Erythroblast (primary cell): ENCODE data around the gene RFK.

Experiments used
- GATA1 ChIP-seq: IDR thresholded peaks from 2 replicates; pipeline ENCODE4 v1.6.1; 2011; ENCODE audit warnings: low read depth, mild to moderate bottlenecking, control low read depth, low read length, moderate library complexity
- POLR2A ChIP-seq: IDR thresholded peaks from 2 replicates; pipeline ENCODE4 v1.6.1; 2011; ENCODE audit warnings: mild to moderate bottlenecking, low read length

DNA sequence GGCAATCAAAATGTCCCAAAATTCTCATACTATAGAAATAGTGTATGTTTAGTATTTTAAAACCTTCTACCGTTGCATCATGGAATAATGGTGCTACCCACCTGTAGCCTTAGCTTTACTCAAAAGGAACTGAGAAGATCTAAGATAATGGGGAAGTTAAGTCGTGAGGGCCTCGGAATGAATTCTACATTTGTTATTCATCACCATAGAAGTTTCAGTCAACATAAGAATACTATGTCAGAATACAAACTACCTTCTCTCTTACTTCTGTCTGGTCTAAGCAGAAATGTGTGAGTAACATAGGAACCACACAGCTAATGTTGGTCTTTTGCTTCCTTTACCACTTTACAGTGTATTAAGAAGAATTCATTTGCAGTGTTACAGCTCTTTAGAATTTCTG lies 43.2 kb downstream of the RFK start:
- no peak for TF ChIP-seq POLR2A
- no peak for TF ChIP-seq GATA1
